GM23338 (cell line): ENCODE data around the gene C1orf52. TPM values are rescaled to one million over a fixed set of nuclear protein-coding genes. Genes with fewer than 3 reads are reported as not detected.

Source experiments
- CREB1 ChIP-seq: fragments of 250-450 bp; sonication (Bioruptor Pico); IDR thresholded peaks from 2 replicates; pipeline ENCODE4 v1.5.0; 2020; ENCODE audit warnings: low read depth, mild to moderate bottlenecking, moderate library complexity
- EZH2phosphoT487 ChIP-seq: fragments of 200-600 bp; sonication (generic); IDR thresholded peaks from one replicate; pipeline ENCODE4 v1.8.1; 2018; ENCODE audit warnings: antibody characterized with exemption; ENCODE audit not compliant: unreplicated experiment
- NANOG ChIP-seq: IDR thresholded peaks from 2 replicates; pipeline ENCODE4 v1.6.1; 2016; ENCODE audit warnings: antibody characterized with exemption, borderline replicate concordance
- POLR2AphosphoS5 ChIP-seq: IDR thresholded peaks from 2 replicates; pipeline ENCODE4 v1.6.1; 2016; ENCODE audit warnings: antibody characterized with exemption, low read depth
- ZNF114 ChIP-seq: fragments of 250-450 bp; sonication (Bioruptor Pico); IDR thresholded peaks from 2 replicates; pipeline ENCODE4 v1.5.0; 2020; ENCODE audit warnings: mild to moderate bottlenecking, moderate library complexity
- polyA plus RNA-seq: library from polyadenylated mRNA; unstranded; fragments of >200 nt; fragmentation: Nextera tagmentation; extraction: Ambion mirVana; gene quantifications from 2 replicates; pipeline ENCODE4 v1.2.1, GENCODE V29; 2016
- total RNA-seq: library from RNA; depleted of rRNA; stranded (reverse); fragments of >200 nt; shearing (Covaris generic); gene quantifications from 2 replicates; pipeline ENCODE4 v1.2.3, GENCODE V29; 2014
- TF ChIP-seq, protein P1 (sequence below): fragments of 250-450 bp; sonication (Bioruptor Pico); IDR thresholded peaks from 2 replicates; pipeline ENCODE4 v1.5.0; 2020; ENCODE audit warnings: mild to moderate bottlenecking, moderate library complexity
- TF ChIP-seq, protein P2 (sequence below), 2 experiments: fragments of 200-600 bp in 1 of 2; sonication (generic) in 1 of 2; conservative IDR thresholded peaks; 2 replicates each; pipeline versions ENCODE4 v1.5.1 to v1.6.1; 2016 to 2017; ENCODE audit warnings: antibody characterized with exemption in 2 of 2, low read depth in 2 of 2, mild to moderate bottlenecking in 2 of 2, moderate library complexity in 1 of 2
- TF ChIP-seq, protein P3 (sequence below): IDR thresholded peaks from 2 replicates; pipeline ENCODE4 v1.6.1; 2016; ENCODE audit warnings: antibody characterized with exemption

Gene C1orf52
- total and polyA plus RNA-seq, 2 experiments from 2014 or later = 35.6 to 102 TPM

DNA sequence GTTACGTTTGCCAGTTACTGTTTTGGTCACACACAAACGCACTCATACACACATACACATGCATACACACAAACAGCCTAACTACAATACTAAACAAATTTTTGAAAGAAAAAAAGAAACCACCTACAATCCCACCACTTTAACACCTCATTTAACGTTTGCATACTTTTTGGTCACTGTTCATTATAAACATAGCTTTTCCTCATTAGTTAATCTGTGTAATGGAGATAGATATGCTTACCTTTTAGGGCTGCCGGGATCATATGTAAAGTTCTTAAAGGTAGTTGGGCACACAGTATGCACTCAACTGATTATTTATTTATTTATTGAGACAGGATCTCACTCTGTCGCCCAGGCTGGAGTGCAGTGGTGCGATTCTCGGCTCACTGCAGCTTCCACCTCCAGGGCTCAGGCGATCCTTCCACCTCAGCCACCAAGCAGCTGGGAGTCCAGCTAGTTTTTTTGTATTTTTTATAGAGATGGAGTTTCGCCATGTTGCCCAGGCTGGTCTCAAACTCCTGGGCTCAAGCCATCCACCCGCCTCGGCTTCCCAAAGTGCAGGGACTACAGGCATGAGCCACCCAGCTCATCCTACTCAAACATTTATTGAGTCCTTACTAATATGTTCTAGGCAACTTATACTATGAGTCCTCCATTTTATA is 17.6 kb upstream of the C1orf52 start (continued):
- TF ChIP-seq, protein P1, sequence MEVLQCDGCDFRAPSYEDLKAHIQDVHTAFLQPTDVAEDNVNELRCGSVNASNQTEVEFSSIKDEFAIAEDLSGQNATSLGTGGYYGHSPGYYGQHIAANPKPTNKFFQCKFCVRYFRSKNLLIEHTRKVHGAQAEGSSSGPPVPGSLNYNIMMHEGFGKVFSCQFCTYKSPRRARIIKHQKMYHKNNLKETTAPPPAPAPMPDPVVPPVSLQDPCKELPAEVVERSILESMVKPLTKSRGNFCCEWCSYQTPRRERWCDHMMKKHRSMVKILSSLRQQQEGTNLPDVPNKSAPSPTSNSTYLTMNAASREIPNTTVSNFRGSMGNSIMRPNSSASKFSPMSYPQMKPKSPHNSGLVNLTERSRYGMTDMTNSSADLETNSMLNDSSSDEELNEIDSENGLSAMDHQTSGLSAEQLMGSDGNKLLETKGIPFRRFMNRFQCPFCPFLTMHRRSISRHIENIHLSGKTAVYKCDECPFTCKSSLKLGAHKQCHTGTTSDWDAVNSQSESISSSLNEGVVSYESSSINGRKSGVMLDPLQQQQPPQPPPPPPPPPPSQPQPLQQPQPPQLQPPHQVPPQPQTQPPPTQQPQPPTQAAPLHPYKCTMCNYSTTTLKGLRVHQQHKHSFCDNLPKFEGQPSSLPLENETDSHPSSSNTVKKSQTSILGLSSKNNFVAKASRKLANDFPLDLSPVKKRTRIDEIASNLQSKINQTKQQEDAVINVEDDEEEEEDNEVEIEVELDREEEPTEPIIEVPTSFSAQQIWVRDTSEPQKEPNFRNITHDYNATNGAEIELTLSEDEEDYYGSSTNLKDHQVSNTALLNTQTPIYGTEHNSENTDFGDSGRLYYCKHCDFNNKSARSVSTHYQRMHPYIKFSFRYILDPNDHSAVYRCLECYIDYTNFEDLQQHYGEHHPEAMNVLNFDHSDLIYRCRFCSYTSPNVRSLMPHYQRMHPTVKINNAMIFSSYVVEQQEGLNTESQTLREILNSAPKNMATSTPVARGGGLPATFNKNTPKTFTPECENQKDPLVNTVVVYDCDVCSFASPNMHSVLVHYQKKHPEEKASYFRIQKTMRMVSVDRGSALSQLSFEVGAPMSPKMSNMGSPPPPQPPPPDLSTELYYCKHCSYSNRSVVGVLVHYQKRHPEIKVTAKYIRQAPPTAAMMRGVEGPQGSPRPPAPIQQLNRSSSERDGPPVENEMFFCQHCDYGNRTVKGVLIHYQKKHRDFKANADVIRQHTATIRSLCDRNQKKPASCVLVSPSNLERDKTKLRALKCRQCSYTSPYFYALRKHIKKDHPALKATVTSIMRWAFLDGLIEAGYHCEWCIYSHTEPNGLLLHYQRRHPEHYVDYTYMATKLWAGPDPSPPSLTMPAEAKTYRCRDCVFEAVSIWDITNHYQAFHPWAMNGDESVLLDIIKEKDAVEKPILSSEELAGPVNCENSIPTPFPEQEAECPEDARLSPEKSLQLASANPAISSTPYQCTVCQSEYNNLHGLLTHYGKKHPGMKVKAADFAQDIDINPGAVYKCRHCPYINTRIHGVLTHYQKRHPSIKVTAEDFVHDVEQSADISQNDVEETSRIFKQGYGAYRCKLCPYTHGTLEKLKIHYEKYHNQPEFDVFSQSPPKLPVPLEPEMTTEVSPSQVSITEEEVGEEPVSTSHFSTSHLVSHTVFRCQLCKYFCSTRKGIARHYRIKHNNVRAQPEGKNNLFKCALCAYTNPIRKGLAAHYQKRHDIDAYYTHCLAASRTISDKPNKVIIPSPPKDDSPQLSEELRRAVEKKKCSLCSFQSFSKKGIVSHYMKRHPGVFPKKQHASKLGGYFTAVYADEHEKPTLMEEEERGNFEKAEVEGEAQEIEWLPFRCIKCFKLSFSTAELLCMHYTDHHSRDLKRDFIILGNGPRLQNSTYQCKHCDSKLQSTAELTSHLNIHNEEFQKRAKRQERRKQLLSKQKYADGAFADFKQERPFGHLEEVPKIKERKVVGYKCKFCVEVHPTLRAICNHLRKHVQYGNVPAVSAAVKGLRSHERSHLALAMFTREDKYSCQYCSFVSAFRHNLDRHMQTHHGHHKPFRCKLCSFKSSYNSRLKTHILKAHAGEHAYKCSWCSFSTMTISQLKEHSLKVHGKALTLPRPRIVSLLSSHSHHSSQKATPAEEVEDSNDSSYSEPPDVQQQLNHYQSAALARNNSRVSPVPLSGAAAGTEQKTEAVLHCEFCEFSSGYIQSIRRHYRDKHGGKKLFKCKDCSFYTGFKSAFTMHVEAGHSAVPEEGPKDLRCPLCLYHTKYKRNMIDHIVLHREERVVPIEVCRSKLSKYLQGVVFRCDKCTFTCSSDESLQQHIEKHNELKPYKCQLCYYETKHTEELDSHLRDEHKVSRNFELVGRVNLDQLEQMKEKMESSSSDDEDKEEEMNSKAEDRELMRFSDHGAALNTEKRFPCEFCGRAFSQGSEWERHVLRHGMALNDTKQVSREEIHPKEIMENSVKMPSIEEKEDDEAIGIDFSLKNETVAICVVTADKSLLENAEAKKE (CRISPR knock-in tag) = no peak
- TF ChIP-seq POLR2AphosphoS5 = no peak
- no peak for TF ChIP-seq ZNF114 (CRISPR knock-in tag)
- TF ChIP-seq EZH2phosphoT487 = no peak
- TF ChIP-seq, protein P2, sequence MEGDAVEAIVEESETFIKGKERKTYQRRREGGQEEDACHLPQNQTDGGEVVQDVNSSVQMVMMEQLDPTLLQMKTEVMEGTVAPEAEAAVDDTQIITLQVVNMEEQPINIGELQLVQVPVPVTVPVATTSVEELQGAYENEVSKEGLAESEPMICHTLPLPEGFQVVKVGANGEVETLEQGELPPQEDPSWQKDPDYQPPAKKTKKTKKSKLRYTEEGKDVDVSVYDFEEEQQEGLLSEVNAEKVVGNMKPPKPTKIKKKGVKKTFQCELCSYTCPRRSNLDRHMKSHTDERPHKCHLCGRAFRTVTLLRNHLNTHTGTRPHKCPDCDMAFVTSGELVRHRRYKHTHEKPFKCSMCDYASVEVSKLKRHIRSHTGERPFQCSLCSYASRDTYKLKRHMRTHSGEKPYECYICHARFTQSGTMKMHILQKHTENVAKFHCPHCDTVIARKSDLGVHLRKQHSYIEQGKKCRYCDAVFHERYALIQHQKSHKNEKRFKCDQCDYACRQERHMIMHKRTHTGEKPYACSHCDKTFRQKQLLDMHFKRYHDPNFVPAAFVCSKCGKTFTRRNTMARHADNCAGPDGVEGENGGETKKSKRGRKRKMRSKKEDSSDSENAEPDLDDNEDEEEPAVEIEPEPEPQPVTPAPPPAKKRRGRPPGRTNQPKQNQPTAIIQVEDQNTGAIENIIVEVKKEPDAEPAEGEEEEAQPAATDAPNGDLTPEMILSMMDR (conservative IDR thresholded peaks at IDR 0.05; ENCODE audit: low read depth in 2 of 2) = no peak
- TF ChIP-seq, protein P3, sequence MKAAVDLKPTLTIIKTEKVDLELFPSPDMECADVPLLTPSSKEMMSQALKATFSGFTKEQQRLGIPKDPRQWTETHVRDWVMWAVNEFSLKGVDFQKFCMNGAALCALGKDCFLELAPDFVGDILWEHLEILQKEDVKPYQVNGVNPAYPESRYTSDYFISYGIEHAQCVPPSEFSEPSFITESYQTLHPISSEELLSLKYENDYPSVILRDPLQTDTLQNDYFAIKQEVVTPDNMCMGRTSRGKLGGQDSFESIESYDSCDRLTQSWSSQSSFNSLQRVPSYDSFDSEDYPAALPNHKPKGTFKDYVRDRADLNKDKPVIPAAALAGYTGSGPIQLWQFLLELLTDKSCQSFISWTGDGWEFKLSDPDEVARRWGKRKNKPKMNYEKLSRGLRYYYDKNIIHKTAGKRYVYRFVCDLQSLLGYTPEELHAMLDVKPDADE = no peak
- TF ChIP-seq CREB1 (CRISPR knock-in tag) = no peak
- no peak for TF ChIP-seq NANOG
